HEK293 (cell line): ENCODE measurements around the gene ZNF221.
A peak's percentile ranks its signal among the peaks of the same experiment; 100 is the strongest.

Source experiments
- TCF7L2 ChIP-seq: IDR thresholded peaks from 2 replicates; pipeline ENCODE4 v1.6.1; 2011; ENCODE audit warnings: low read depth, mild to moderate bottlenecking, inconsistent platforms, low read length, moderate library complexity, borderline replicate concordance
- ZBTB21 ChIP-seq: fragments of 450-650 bp; formaldehyde crosslinking; IDR thresholded peaks from 2 replicates; pipeline ENCODE4 v1.5.1; 2017; ENCODE audit warnings: missing biosample characterization, missing genetic modification characterization
- ZBTB48 ChIP-seq: fragments of 450-650 bp; formaldehyde crosslinking; IDR thresholded peaks from 2 replicates; pipeline ENCODE4 v1.5.1; 2016; ENCODE audit warnings: missing biosample characterization, missing genetic modification characterization
- ZEB2 ChIP-seq: fragments of 450-650 bp; formaldehyde crosslinking; IDR thresholded peaks from 2 replicates; pipeline ENCODE4 v1.5.1; 2016; ENCODE audit warnings: missing biosample characterization, missing genetic modification characterization
- ZFP3 ChIP-seq: fragments of 450-650 bp; formaldehyde crosslinking; IDR thresholded peaks from 2 replicates; pipeline ENCODE4 v1.5.1; 2016; ENCODE audit warnings: low read depth, missing biosample characterization, missing genetic modification characterization
- ZIC2 ChIP-seq: fragments of 450-650 bp; formaldehyde crosslinking; IDR thresholded peaks from 2 replicates; pipeline ENCODE4 v1.5.1; 2016; ENCODE audit warnings: missing biosample characterization, missing genetic modification characterization
- ZNF114 ChIP-seq: fragments of 450-650 bp; formaldehyde crosslinking; IDR thresholded peaks from 2 replicates; pipeline ENCODE4 v1.5.0; 2017; ENCODE audit warnings: missing biosample characterization, missing genetic modification characterization
- ZNF121 ChIP-seq: fragments of 450-650 bp; formaldehyde crosslinking; IDR thresholded peaks from 2 replicates; pipeline ENCODE4 v1.5.1; 2016; ENCODE audit warnings: missing biosample characterization, missing genetic modification characterization
- ZNF174 ChIP-seq: fragments of 450-650 bp; formaldehyde crosslinking; IDR thresholded peaks from 2 replicates; pipeline ENCODE4 v1.5.0; 2017; ENCODE audit warnings: missing biosample characterization, mild to moderate bottlenecking, missing genetic modification characterization
- ZNF211 ChIP-seq: fragments of 450-650 bp; formaldehyde crosslinking; IDR thresholded peaks from 2 replicates; pipeline ENCODE4 v1.5.1; 2016; ENCODE audit warnings: low read depth, missing biosample characterization, missing genetic modification characterization
- ZNF223 ChIP-seq: fragments of 450-650 bp; formaldehyde crosslinking; IDR thresholded peaks from 2 replicates; pipeline ENCODE4 v1.5.1; 2016; ENCODE audit warnings: missing biosample characterization, missing genetic modification characterization
- ZNF266 ChIP-seq: fragments of 450-650 bp; formaldehyde crosslinking; IDR thresholded peaks from 2 replicates; pipeline ENCODE4 v1.5.1; 2016; ENCODE audit warnings: missing biosample characterization, missing genetic modification characterization, low read depth
- ZNF426 ChIP-seq: fragments of 450-650 bp; formaldehyde crosslinking; IDR thresholded peaks from 2 replicates; pipeline ENCODE4 v1.5.1; 2017; ENCODE audit warnings: missing biosample characterization, missing genetic modification characterization, mild to moderate bottlenecking, inconsistent platforms, moderate library complexity
- ZNF529 ChIP-seq: fragments of 450-650 bp; formaldehyde crosslinking; IDR thresholded peaks from 2 replicates; pipeline ENCODE4 v1.5.1; 2017; ENCODE audit warnings: missing genetic modification characterization, missing biosample characterization; ENCODE audit not compliant: insufficient replicate concordance
- ZNF624 ChIP-seq: fragments of 450-650 bp; formaldehyde crosslinking; IDR thresholded peaks from 2 replicates; pipeline ENCODE4 v1.5.1; 2017; ENCODE audit warnings: missing biosample characterization, missing genetic modification characterization
- ZNF707 ChIP-seq: fragments of 450-650 bp; formaldehyde crosslinking; IDR thresholded peaks from 2 replicates; pipeline ENCODE4 v1.5.1; 2016; ENCODE audit warnings: missing biosample characterization, missing genetic modification characterization
- ZNF76 ChIP-seq: fragments of 450-650 bp; formaldehyde crosslinking; IDR thresholded peaks from 2 replicates; pipeline ENCODE4; 2016; ENCODE audit warnings: low read depth, missing biosample characterization, missing genetic modification characterization, borderline replicate concordance
- ZNF843 ChIP-seq: fragments of 450-650 bp; formaldehyde crosslinking; IDR thresholded peaks from 2 replicates; pipeline ENCODE4 v1.5.1; 2016; ENCODE audit warnings: missing biosample characterization, missing genetic modification characterization
- TF ChIP-seq, protein P1 (sequence below): fragments of 450-650 bp; formaldehyde crosslinking; IDR thresholded peaks from 2 replicates; pipeline ENCODE4; 2016; ENCODE audit warnings: missing biosample characterization, missing genetic modification characterization
- TF ChIP-seq, protein P2 (sequence below): fragments of 450-650 bp; formaldehyde crosslinking; IDR thresholded peaks from 2 replicates; pipeline ENCODE4 v1.5.1; 2016; ENCODE audit warnings: missing biosample characterization, missing genetic modification characterization
- TF ChIP-seq, protein P3 (sequence below): fragments of 450-650 bp; formaldehyde crosslinking; IDR thresholded peaks from 2 replicates; pipeline ENCODE4 v1.5.1; 2016; ENCODE audit warnings: missing biosample characterization, missing genetic modification characterization
- TF ChIP-seq, protein P4 (sequence below): fragments of 450-650 bp; formaldehyde crosslinking; IDR thresholded peaks from 2 replicates; pipeline ENCODE4 v1.5.1; 2016; ENCODE audit warnings: missing biosample characterization, missing genetic modification characterization

The ZNF221 gene

DNA sequence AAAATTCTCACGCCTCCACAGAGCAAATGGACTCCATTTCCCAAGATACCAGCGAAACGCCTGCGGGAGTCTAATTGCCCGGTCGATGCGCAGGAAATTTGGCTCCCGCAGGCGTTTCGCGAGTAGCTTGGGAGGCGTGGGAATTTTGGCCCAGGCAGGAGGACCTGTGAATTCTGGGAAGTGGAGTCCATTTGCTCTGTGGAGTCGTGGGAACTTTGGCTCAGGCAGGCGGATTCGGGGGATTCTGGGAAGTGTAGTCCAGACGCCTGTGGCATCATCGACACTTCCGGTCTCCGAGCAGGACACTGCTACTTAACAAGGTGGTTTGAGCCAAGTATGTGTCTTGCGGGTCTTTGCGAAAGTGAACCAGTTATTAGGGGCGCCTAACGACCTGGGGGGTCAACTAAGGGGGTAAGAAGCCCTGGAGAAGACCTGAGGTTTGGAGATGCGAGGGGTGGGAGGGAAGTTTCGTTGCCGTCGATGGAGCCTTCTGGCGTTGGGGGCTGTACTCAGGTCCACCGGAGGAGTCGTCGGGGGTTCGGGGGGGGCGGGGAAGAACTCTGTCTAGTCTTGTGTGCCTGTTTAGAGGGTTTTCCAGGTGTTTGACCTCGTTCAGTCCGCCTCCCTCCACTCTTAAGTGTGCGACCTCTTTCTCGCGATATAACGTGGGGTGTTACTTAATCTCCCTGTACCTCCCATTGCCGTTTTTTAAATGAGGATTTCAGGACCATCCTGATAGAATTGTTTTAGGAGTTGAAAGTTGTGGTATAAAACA is 33.1 kb downstream of the ZNF221 start, which contains the start of gene ZNF155 (continued):
- TF ChIP-seq ZBTB48 (tag by site-specific recombination) = 0 out of 2 replicates have a peak, but pooled peaks have one; percentile 17
- no peak for TF ChIP-seq ZNF121
- peak; percentile 73 for TF ChIP-seq ZBTB21 (tag by site-specific recombination)
- TF ChIP-seq, protein P1, sequence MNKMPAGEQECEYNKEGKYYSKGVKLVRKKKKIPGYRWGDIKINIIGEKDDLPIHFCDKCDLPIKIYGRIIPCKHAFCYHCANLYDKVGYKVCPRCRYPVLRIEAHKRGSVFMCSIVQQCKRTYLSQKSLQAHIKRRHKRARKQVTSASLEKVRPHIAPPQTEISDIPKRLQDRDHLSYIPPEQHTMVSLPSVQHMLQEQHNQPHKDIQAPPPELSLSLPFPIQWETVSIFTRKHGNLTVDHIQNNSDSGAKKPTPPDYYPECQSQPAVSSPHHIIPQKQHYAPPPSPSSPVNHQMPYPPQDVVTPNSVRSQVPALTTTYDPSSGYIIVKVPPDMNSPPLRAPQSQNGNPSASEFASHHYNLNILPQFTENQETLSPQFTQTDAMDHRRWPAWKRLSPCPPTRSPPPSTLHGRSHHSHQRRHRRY (tag by site-specific recombination) = no peak
- no peak for TF ChIP-seq ZNF707 (tag by site-specific recombination)
- TF ChIP-seq ZNF843 (tag by site-specific recombination) = peak; percentile 16; the same call in 1 of the 2 replicates
- no peak for TF ChIP-seq ZNF426 (tag by site-specific recombination)
- TF ChIP-seq, protein P2, sequence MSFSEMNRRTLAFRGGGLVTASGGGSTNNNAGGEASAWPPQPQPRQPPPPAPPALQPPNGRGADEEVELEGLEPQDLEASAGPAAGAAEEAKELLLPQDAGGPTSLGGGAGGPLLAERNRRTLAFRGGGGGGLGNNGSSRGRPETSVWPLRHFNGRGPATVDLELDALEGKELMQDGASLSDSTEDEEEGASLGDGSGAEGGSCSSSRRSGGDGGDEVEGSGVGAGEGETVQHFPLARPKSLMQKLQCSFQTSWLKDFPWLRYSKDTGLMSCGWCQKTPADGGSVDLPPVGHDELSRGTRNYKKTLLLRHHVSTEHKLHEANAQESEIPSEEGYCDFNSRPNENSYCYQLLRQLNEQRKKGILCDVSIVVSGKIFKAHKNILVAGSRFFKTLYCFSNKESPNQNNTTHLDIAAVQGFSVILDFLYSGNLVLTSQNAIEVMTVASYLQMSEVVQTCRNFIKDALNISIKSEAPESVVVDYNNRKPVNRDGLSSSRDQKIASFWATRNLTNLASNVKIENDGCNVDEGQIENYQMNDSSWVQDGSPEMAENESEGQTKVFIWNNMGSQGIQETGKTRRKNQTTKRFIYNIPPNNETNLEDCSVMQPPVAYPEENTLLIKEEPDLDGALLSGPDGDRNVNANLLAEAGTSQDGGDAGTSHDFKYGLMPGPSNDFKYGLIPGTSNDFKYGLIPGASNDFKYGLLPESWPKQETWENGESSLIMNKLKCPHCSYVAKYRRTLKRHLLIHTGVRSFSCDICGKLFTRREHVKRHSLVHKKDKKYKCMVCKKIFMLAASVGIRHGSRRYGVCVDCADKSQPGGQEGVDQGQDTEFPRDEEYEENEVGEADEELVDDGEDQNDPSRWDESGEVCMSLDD (tag by site-specific recombination) = peak; percentile 86
- TF ChIP-seq, protein P3, sequence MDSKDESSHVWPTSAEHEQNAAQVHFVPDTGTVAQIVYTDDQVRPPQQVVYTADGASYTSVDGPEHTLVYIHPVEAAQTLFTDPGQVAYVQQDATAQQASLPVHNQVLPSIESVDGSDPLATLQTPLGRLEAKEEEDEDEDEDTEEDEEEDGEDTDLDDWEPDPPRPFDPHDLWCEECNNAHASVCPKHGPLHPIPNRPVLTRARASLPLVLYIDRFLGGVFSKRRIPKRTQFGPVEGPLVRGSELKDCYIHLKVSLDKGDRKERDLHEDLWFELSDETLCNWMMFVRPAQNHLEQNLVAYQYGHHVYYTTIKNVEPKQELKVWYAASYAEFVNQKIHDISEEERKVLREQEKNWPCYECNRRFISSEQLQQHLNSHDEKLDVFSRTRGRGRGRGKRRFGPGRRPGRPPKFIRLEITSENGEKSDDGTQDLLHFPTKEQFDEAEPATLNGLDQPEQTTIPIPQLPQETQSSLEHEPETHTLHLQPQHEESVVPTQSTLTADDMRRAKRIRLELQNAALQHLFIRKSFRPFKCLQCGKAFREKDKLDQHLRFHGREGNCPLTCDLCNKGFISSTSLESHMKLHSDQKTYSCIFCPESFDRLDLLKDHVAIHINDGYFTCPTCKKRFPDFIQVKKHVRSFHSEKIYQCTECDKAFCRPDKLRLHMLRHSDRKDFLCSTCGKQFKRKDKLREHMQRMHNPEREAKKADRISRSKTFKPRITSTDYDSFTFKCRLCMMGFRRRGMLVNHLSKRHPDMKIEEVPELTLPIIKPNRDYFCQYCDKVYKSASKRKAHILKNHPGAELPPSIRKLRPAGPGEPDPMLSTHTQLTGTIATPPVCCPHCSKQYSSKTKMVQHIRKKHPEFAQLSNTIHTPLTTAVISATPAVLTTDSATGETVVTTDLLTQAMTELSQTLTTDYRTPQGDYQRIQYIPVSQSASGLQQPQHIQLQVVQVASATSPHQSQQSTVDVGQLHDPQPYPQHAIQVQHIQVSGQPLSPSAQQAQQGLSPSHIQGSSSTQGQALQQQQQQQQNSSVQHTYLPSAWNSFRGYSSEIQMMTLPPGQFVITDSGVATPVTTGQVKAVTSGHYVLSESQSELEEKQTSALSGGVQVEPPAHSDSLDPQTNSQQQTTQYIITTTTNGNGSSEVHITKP = peak; percentile 99
- TF ChIP-seq ZNF211 = no peak
- TF ChIP-seq ZIC2 (tag by site-specific recombination) = peak; percentile 81
- TF ChIP-seq ZNF114 (tag by site-specific recombination) = no peak
- no peak for TF ChIP-seq ZNF266 (tag by site-specific recombination)
- peak; percentile 70 for TF ChIP-seq ZEB2
- TF ChIP-seq ZFP3 (tag by site-specific recombination) = no peak
- TF ChIP-seq ZNF76 = peak; percentile 100
- TF ChIP-seq ZNF174 = no peak
- TF ChIP-seq, protein P4, sequence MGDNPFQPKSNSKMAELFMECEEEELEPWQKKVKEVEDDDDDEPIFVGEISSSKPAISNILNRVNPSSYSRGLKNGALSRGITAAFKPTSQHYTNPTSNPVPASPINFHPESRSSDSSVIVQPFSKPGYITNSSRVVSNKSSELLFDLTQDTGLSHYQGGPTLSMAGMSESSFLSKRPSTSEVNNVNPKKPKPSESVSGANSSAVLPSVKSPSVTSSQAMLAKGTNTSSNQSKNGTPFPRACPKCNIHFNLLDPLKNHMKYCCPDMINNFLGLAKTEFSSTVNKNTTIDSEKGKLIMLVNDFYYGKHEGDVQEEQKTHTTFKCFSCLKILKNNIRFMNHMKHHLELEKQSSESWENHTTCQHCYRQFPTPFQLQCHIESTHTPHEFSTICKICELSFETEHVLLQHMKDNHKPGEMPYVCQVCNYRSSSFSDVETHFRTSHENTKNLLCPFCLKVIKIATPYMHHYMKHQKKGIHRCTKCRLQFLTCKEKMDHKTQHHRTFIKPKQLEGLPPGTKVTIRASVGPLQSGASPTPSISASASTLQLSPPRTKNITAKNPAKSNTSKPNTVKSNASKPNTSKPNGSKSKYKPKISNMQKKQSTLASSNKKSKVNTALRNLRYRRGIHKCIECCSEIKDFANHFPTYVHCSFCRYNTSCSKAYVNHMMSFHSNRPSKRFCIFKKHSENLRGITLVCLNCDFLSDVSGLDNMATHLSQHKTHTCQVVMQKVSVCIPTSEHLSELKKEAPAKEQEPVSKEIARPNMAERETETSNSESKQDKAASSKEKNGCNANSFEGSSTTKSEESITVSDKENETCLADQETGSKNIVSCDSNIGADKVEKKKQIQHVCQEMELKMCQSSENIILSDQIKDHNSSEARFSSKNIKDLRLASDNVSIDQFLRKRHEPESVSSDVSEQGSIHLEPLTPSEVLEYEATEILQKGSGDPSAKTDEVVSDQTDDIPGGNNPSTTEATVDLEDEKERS = peak; percentile 9; the same call in 1 of the 2 replicates
- no peak for TF ChIP-seq ZNF624 (tag by site-specific recombination)
- no peak for TF ChIP-seq ZNF529 (tag by site-specific recombination)
- TF ChIP-seq ZNF223 = peak; percentile 98
- no peak for TF ChIP-seq TCF7L2
